NB4 (cell line): ENCODE data around the gene MANF.

Experiments used
- DNase-seq: peaks from one replicate; pipeline ENCODE4 v3.0.0; 2010; ENCODE audit warnings: low read depth
- H3K4me3 ChIP-seq: one replicate; pipeline ENCODE4 v1.5.1; 2011; ENCODE audit warnings: mild to moderate bottlenecking, low read depth, low read length, moderate library complexity
- MAX ChIP-seq: IDR thresholded peaks from 2 replicates; pipeline ENCODE4 v1.6.1; 2011; ENCODE audit warnings: low read depth, low read length
- MYC ChIP-seq: IDR thresholded peaks from 2 replicates; pipeline ENCODE4 v1.6.1; 2011; ENCODE audit warnings: low read depth, low read length
- POLR2A ChIP-seq: IDR thresholded peaks from 2 replicates; pipeline ENCODE4 v1.6.1; 2011; ENCODE audit warnings: mild to moderate bottlenecking; ENCODE audit not compliant: insufficient read length; ENCODE audit errors: extremely low read depth
- TF ChIP-seq, protein P1 (sequence below): IDR thresholded peaks from one replicate; pipeline ENCODE4 v1.5.1; 2012; ENCODE audit warnings: low read depth, low read length

The MANF gene

DNA sequence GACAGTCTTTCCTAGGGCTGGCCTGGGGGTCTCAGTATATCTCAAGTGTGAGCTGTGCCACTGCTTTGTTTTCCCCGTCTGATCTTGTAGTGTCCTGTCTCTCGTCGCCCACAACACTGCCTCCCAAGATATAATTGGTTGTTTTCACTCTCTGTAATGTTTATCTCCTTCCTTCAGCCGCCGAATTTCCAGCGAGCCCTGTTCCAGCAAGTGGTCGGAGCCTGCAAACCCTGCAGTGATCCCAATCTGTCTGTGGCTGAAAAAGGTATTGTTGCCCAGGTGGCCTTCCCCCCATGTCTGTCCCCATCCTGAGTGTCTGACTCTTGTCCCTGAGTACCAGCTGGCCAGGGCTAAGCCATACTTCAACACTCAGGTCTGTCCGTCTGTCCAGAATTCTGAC lies 9.5 kb upstream of the MANF start:
- DNase-seq, result no peak
- H3K4me3 ChIP-seq, result no peak overlapping the region
- TF ChIP-seq MAX (no peak), POLR2A (no peak), MYC (no peak)
- TF ChIP-seq, protein P1, sequence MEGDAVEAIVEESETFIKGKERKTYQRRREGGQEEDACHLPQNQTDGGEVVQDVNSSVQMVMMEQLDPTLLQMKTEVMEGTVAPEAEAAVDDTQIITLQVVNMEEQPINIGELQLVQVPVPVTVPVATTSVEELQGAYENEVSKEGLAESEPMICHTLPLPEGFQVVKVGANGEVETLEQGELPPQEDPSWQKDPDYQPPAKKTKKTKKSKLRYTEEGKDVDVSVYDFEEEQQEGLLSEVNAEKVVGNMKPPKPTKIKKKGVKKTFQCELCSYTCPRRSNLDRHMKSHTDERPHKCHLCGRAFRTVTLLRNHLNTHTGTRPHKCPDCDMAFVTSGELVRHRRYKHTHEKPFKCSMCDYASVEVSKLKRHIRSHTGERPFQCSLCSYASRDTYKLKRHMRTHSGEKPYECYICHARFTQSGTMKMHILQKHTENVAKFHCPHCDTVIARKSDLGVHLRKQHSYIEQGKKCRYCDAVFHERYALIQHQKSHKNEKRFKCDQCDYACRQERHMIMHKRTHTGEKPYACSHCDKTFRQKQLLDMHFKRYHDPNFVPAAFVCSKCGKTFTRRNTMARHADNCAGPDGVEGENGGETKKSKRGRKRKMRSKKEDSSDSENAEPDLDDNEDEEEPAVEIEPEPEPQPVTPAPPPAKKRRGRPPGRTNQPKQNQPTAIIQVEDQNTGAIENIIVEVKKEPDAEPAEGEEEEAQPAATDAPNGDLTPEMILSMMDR, result no peak

- no peak overlapping the region for H3K4me3 ChIP-seq
- TF ChIP-seq MAX, result no peak
- TF ChIP-seq POLR2A, result no peak
- TF ChIP-seq, protein P1, result no peak
- TF ChIP-seq MYC, result no peak
Measured at GRCh38 chr3:51378065-51378464, 7.0 kb upstream of the MANF start.

DNA sequence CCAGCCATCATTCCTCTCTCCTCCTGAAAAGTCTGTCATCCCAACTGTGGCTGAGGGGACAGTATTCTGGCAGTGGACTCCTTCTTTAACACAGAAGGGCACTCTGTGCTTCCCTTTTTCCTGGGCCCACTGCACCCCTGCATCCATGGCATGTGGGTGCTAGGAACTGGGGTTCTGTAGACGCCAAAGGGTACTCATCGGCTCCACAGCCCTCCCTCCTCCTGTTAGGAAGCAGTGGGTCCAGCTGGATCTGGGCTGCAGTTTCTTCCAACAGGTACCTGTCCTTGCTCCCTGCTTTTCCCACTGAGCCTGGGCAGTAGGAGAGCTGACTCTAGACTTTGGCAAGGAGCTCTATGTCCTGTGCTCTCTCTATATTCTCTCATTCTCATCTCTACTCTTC lies 6.4 kb upstream of the MANF start:
- H3K4me3 ChIP-seq, result no peak overlapping the region
- TF ChIP-seq MYC (no peak), POLR2A (no peak)
- no peak for DNase-seq

More at GRCh38 chr3:51378065-51378464, 7.0 kb upstream of the MANF start:
- DNase-seq, result no peak

DNA sequence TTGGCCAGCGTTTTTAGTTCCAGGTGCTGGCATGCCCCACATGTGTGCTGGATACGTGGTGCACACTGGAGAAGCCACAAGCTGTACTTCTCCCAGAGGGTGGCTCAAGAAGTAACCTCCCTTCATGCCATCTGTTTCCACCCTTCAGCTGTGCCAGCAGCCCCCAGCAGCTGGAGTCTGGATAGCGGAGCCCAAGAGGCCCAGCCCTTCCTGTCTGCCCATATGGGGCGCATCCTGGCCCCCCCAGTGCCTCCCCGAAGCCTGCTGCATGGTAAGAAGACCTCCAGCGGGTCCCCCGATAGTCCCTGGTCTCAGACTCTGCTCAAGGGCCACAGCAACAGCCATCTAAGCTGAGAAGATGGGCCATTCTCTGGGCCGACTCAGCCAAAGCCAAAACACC lies 5.8 kb upstream of the MANF start:
- no peak for DNase-seq
- TF ChIP-seq POLR2A, result no peak
- no peak for TF ChIP-seq MAX
- no peak for TF ChIP-seq MYC
- TF ChIP-seq, protein P1, result no peak
- no peak overlapping the region for H3K4me3 ChIP-seq

GRCh38 chr3:51379746-51380455 lies 5.2 kb upstream of the MANF start:
- no peak overlapping the region for H3K4me3 ChIP-seq
- TF ChIP-seq MAX (no peak), MYC (no peak), POLR2A (no peak)
- TF ChIP-seq, protein P1, result no peak
- no peak for DNase-seq

DNA sequence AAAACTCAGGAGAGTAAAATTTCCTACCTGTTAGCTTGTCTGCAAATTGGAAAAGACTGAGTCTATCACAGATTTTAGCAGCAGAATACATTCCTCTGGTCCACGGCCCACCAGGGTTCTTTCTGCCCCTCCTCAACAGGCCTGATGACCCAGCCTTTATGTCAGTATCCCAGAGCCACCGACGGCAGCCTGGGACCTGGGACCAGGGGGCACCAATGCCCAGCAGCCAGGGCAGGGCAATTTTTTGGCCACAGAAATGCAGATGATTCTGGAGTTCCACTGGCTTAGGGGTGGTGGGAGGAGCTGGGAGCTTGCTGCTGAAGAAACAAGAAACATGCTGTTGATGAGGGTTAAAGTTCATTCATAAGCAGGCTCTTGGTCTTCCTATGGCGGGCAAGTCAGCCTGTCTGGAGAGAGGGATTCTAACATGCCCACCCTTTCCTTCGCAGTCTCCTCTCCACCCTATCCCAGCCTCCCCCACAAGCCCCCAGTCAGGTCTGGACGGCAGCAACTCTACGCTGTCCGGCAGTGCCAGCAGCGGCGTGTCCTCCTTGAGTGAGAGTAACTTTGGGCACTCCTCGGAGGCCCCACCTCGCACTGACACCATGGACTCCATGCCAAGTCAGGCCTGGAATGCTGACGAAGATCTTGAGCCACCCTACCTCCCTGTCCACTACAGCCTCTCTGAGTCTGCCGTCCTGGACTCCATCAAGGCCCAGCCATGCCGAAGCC lies 4.3 kb upstream of the MANF start:
- no peak overlapping the region for H3K4me3 ChIP-seq
- TF ChIP-seq MYC, result no peak
- no peak for TF ChIP-seq POLR2A
- TF ChIP-seq, protein P1, result no peak
- TF ChIP-seq MAX, result no peak

More for the DNA sequence above, 4.3 kb upstream of the MANF start:
- DNase-seq, result no peak
